ENCODE data around the gene PSMB8. TPM values are rescaled to one million over a fixed set of nuclear protein-coding genes. Genes with fewer than 3 reads are reported as not detected.

Gene PSMB8
- total RNA-seq, 1 donor from 2014 or later: 18.4 TPM

DNA sequence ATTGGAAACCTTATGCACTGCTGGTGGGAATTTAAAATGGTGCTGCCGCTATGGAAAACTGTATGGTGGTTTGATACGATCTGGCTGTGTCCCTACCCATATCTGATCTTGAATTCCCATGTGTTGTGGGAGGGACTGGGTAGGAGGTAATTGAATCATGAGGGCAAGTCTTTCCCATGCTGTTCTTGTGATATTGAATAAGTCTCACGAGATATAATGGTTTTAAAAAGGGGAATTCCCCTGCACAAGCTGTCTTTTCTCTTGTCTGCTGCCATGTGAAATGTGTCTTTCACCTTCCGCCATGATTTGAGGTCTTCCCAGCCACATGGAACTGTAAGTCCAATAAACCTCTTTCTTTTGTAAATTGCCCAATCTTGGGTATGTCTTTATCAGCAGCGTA, 10.2 kb downstream of the PSMB8 start:
- DNase-seq (ENCODE audit: low spot score in 2 of 2): no peak
- no peaks in the 10 kb centered on the region for H3K27me3 ChIP-seq
- no peaks in the 10 kb centered on the region for H3K9me3 ChIP-seq
- peaks cover 34 to 41% of the 10 kb centered on the region in 2 donors for H3K36me3 ChIP-seq
- no peak overlapping the region for H3K27ac ChIP-seq
- no peak overlapping the region for H3K4me3 ChIP-seq
- H3K4me1 ChIP-seq: peaks cover 0 to 3% of the 10 kb centered on the region in 2 donors
- TF ChIP-seq, protein P1, sequence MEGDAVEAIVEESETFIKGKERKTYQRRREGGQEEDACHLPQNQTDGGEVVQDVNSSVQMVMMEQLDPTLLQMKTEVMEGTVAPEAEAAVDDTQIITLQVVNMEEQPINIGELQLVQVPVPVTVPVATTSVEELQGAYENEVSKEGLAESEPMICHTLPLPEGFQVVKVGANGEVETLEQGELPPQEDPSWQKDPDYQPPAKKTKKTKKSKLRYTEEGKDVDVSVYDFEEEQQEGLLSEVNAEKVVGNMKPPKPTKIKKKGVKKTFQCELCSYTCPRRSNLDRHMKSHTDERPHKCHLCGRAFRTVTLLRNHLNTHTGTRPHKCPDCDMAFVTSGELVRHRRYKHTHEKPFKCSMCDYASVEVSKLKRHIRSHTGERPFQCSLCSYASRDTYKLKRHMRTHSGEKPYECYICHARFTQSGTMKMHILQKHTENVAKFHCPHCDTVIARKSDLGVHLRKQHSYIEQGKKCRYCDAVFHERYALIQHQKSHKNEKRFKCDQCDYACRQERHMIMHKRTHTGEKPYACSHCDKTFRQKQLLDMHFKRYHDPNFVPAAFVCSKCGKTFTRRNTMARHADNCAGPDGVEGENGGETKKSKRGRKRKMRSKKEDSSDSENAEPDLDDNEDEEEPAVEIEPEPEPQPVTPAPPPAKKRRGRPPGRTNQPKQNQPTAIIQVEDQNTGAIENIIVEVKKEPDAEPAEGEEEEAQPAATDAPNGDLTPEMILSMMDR (IDR thresholded peaks at IDR 0.05): no peak
- intact Hi-C loops (cut with DNase I): no loop called here

DNA sequence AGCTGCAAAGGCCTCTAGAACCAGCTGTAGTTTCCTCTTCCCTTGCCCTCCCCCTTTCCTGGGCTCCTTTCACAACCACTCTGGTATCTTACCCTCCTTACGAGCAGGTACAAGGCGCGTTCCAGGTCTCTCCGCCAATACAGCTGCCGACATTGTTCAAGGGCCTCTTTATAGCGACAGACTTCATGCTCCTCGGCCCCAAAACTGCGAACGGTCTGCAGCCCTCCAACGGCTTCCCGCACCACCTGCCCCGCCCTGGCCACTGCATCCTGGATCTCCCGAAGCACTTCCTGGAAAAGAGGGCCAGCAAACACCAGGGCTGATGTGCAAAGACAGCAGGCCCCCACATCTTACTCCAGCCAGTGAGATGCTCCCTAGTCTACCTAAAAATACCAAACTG, 11.3 kb downstream of the PSMB8 start:
- Histone ChIP-seq H3K36me3 (peaks cover 34 to 42% of the 10 kb centered on the region in 2 donors), H3K27ac (no peak overlapping the region), H3K27me3 (no peaks in the 10 kb centered on the region), H3K4me3 (no peak overlapping the region), H3K9me3 (no peaks in the 10 kb centered on the region), H3K4me1 (no peaks in the 10 kb centered on the region)
- intact Hi-C loops (cut with DNase I): no loop called here
- TF ChIP-seq, protein P1 (IDR thresholded peaks at IDR 0.05): no peak
- no peak for DNase-seq (ENCODE audit: low spot score in 2 of 2)

DNA sequence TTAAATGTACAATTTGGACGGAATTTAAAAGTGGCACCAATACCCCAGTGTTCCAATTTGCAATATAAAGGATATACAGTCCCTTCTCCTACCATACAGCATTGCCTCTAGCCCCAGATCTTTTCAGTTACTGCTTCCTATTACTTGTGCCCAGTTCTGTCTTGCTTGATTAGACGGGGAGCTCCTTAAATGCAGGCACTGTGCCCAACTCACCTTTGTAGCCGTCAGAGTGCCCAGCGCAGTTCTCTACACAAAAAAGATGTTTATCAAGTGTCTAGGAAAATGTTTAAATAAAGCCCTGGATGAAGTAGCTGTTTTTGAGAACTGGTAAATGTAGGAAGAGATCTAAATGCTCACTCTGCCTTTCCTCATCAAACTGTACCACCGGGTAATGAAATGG, 12.9 kb downstream of the PSMB8 start:
- no peak overlapping the region for H3K4me3 ChIP-seq
- no peak overlapping the region for H3K27ac ChIP-seq
- intact Hi-C loops (cut with DNase I): no loop called here
- H3K9me3 ChIP-seq: no peaks in the 10 kb centered on the region
- H3K27me3 ChIP-seq: no peaks in the 10 kb centered on the region
- H3K4me1 ChIP-seq: no peaks in the 10 kb centered on the region
- TF ChIP-seq, protein P1 (IDR thresholded peaks at IDR 0.05): no peak
- peaks cover 34 to 42% of the 10 kb centered on the region in 2 donors for H3K36me3 ChIP-seq
- DNase-seq (ENCODE audit: low spot score in 2 of 2): no peak

DNA sequence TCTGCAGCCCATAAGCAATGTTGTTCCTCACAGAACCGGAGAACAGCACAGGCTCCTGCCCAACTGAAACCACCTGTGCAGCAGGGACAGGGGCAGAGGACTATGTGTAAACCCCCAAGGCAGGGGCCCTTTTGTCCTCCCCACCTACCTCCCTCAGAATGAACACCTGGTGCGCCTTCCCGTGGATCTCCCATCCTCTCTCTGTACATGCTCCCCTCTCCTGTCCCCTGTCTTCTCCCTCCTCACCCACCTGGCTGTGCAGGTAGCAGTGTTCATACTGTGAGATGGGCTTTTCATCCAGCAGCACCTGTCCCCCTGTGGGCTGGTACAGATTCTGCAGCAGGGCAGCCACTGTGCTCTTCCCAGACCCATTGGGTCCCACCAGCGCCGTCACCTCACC, 13.8 kb downstream of the PSMB8 start:
- Histone ChIP-seq H3K4me1 (no peaks in the 10 kb centered on the region), H3K9me3 (no peaks in the 10 kb centered on the region), H3K36me3 (peaks cover 34 to 37% of the 10 kb centered on the region in 2 donors), H3K27ac (no peak overlapping the region), H3K27me3 (no peaks in the 10 kb centered on the region), H3K4me3 (no peak overlapping the region)
- DNase-seq (ENCODE audit: low spot score in 2 of 2): no peak
- intact Hi-C loops (cut with DNase I): no loop called here
- TF ChIP-seq, protein P1 (IDR thresholded peaks at IDR 0.05): no peak

DNA sequence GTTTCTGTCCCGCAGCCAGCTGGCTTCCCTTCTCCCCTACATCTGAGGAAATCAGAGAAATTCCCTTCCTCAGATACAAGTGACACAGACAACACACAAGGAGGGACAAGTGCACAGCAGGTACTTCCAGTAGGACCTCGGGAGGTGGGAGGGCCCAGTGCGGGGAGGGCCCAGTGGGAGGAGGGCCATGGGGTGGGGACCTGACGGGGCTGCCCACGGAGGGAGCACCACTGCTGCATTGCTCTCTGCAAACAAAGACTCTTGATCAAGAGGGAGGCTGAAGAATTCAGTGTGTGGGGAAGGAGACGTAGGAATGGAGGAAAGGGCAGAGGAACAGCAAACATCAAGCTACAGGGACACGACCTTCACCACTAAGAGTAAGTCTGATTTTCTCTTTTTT, 14.4 kb downstream of the PSMB8 start:
- intact Hi-C loops (cut with DNase I): loop anchor here (5.0 kb wide), 1 partner anchor 38 kb away; no protein-coding TSS in a partner anchor
- no peaks in the 10 kb centered on the region for H3K9me3 ChIP-seq
- H3K4me1 ChIP-seq: no peaks in the 10 kb centered on the region
- no peaks in the 10 kb centered on the region for H3K27me3 ChIP-seq
- H3K27ac ChIP-seq: no peak overlapping the region
- TF ChIP-seq, protein P1 (IDR thresholded peaks at IDR 0.05): no peak
- H3K36me3 ChIP-seq: peaks cover 34% of the 10 kb centered on the region in 2 donors
- DNase-seq (ENCODE audit: low spot score in 2 of 2): no peak
- H3K4me3 ChIP-seq: no peak overlapping the region

DNA sequence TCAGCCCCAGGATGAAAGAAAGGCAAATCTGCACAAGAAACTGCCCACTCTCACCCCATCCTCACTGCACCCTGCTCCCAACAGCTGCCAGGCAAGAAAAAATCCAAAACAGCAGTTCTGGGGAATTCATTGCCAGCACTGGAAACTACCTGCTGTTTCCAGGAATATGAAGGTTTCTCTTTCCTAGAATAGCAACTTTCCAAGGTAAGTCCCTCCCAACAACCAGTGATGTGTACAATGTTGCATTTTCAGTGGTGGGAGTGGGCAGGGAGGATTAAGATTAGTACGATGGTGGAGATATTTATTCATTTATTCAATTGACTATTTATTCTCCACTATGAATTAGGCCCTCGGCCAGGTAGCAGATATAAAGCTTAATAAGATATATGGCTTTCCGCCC, 16.8 kb downstream of the PSMB8 start:
- intact Hi-C loops (cut with DNase I): loop anchor here (5.0 kb wide), 1 partner anchor 40 kb away; no protein-coding TSS in a partner anchor
- Histone ChIP-seq H3K4me1 (no peaks in the 10 kb centered on the region), H3K27ac (no peak overlapping the region), H3K9me3 (no peaks in the 10 kb centered on the region), H3K27me3 (no peaks in the 10 kb centered on the region), H3K36me3 (peaks cover 27 to 29% of the 10 kb centered on the region in 2 donors), H3K4me3 (no peak overlapping the region)
- no peak for DNase-seq (ENCODE audit: low spot score in 2 of 2)
- TF ChIP-seq, protein P1 (IDR thresholded peaks at IDR 0.05): no peak

Data from ascending aorta (tissue), 2 donors.